GM19023 (cell line): ENCODE results near the gene SPCS3.
"Not testable (repeated sequence)": the region's sequence is repeated elsewhere in the genome, so short reads cannot be mapped to it uniquely, and the experiment has no call there.

Experiments used
- ATAC-seq: cut with Tn5 transposase; IDR thresholded peaks from one replicate; pipeline ENCODE4 v1.9.1; 2021; ENCODE audit warnings: mild to moderate bottlenecking, moderate library complexity; ENCODE audit not compliant: unreplicated experiment

SPCS3 gene

DNA sequence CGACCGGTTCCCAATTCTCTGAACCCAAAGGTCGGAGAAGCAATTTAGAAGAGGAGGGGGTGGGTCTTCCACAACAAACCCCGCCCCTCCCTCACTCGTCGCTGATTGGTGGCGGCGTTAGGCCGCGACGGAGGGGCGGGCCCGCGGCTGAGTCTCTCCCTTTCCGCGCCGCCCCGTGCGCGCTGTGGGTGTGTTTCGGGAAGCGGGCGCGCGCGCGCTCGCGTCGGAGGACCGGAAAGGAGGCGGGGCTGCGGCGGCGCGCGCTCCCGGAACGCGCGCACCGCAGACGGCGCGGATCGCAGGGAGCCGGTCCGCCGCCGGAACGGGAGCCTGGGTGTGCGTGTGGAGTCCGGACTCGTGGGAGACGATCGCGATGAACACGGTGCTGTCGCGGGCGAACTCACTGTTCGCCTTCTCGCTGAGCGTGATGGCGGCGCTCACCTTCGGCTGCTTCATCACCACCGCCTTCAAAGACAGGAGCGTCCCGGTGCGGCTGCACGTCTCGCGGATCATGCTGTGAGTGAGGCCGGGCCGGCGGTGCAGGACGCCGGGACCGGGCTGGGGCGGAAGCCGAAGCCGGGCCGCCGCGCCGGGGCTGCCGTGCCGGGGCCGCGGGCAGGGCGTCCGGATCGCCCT lies at the start of gene SPCS3:
Gene SPCS3 (plus strand): TSS at position 263 of the 636 bp plus-strand sequence. CDS start 111 bp downstream, at position 374.
- peak; percentile 91 for ATAC-seq

- ATAC-seq, result no peak
Measured at GRCh38 chr4:176270669-176271068, 49.1 kb upstream of the SPCS3 start.

- ATAC-seq, result no peak
Measured at GRCh38 chr4:176271749-176272148, 48.0 kb upstream of the SPCS3 start.

DNA sequence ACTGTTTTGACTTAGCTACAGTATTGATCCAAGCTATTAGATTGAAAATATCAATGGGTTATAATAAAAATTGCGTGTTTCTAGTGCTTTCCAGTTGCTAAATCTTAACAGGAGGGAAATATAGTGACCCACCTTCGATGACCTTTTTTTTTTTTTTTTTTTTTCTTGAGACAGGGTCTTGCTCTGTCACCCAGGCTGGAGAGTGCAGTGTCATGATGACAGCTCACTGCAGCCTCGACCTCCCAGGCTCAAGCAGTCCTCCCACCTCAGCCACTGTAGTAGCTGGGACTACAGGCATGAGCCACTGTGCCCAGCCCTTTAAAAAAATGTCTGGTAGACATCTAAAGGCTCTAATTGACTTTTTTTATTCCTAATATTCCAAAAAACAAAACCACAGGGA lies 47.0 kb upstream of the SPCS3 start:
- ATAC-seq, result no peak

DNA sequence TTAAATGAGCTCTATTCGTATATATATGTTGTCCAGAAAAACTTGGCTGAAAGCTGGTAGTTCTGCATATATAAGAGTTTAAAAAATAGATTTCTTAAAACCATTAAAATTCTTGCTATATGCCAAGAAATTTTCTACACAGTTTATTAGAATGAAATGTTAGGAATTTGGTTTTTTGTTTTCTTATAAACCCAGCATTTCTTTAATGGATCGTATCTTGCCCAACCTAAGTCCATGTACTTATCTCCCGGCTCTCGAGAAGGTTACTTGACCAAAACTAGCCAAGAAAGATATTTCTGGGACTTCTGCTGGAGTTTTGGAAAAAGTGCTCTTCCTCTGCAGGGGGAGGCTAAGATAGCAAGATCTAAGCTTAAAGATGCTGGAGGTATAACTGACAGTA lies 46.0 kb upstream of the SPCS3 start:
- no peak for ATAC-seq

GRCh38 chr4:176274441-176274840 lies 45.3 kb upstream of the SPCS3 start:
- no peak for ATAC-seq

DNA sequence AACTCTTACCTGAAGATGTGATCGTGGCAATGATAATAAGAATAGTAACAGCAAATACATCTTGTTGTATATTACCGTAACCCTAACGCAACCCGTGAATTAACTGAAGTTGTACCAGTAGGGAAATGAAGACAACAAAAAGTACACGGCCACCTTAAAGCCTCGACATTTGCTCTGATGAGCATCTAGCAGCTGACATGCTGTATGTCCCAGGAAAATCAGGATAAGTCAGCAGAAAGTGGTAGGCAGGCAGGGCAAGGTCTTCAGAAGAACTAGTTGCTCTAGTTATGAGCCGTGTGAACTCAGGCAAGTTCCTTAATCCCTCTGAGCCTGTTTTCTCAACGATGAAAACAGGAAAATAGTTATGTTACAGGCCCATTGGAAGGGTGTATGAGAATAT lies 43.1 kb upstream of the SPCS3 start:
- no peak for ATAC-seq

GRCh38 chr4:176277162-176277904 lies 42.4 kb upstream of the SPCS3 start:
- peak; percentile 85 for ATAC-seq

GRCh38 chr4:176279560-176279959 lies 40.2 kb upstream of the SPCS3 start:
- not testable (repeated sequence) for ATAC-seq

DNA sequence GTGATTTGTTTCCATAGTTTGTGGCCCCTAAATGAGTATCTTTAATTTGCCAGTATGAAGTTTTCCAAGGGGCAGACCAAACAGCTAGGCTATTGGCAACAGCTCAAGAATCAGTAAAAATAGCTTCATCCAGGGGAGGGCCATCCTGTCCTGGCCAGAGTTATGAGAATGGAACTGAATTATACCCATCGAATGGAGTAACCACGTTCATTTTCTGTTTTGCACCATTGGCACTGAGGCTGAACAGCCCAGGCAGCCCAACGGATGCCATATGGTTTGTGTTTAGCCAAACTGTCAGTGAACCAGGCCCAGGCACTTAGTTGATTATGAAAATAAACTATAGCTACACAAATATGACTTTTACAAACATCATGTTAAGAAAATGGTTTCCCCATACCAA lies 33.0 kb upstream of the SPCS3 start:
- ATAC-seq, result no peak

DNA sequence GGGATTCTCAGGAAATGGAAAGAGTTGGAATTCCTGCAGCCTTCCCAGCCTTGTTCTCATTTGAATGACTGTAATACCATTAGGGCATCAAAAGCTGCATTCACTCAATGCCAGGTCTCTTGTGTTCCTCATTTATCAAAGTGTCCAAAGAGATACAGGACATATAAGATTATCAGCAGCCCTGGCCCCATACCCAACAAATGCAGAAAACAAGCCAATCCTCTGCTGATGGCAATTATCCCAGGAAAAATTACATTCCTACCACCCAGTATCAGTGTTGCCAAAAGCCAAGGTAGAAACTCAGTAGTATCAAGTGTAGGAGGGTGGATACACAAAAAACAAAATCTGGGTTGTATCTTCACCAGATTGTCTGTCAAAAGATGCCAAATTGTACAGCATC lies 32.2 kb upstream of the SPCS3 start:
- ATAC-seq, result no peak

DNA sequence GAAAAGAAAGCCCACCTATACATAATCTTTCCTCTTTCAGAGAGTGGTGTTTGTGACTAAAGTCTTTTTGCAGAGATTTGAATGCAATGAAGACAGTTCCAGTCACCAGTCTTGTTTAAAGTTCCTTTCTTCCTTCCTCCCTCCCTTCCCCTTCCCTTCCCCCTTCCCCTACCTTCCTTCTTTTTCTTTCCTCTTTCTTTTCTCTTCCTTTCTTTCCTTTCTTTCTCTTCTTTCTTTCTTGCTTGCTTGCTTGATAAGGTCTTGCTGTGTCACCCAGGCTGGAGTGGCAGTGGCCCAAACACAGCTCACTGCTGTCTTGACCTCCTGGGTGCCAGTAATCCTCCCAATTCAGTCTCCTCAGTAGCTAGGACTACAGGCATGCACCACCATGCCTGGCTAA lies 31.7 kb upstream of the SPCS3 start:
- ATAC-seq, result no peak

DNA sequence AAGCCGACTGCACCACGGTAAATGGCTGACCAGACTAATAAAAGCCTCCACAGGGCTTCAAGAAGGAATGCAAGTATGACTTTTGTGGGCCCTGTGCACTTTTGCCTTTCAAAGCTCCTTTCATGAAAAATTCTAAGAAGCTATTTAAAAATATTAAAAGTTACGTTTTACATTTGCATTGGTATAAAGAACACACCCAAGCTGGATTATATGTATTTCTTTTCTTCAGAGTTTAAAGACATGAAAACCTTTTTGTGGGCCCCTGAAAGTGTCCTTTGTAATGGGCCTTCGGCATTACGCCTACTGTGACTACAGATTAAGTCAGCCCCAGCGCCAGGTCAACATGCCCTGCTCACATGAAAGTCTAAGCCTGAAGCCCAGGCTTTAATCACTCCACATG lies 30.2 kb upstream of the SPCS3 start:
- no peak for ATAC-seq

DNA sequence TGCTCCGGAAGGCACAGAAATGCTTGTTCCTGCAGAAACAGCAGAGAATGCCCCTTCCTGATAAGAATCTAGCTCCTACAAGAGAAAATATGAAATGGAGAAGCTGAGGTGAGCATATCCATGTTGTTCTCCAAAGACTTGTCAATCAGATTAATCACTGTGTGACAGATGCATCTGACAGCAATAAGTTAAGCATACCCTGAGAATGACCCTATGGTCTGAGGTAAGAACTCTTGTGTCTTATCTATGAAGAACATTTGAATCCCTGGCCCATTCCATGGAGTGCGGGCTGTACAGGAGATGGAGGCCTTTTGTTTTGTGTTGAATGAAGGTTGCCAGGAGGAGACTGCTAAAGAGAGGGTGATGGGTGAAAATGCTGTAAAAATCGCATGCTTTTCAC lies 29.2 kb upstream of the SPCS3 start:
- ATAC-seq, result no peak

GRCh38 chr4:176291748-176292147 lies 28.0 kb upstream of the SPCS3 start:
- ATAC-seq, result no peak

- ATAC-seq, result no peak
Measured at GRCh38 chr4:176292920-176293319, 26.8 kb upstream of the SPCS3 start.

GRCh38 chr4:176293660-176294059 lies 26.1 kb upstream of the SPCS3 start:
- no peak for ATAC-seq

DNA sequence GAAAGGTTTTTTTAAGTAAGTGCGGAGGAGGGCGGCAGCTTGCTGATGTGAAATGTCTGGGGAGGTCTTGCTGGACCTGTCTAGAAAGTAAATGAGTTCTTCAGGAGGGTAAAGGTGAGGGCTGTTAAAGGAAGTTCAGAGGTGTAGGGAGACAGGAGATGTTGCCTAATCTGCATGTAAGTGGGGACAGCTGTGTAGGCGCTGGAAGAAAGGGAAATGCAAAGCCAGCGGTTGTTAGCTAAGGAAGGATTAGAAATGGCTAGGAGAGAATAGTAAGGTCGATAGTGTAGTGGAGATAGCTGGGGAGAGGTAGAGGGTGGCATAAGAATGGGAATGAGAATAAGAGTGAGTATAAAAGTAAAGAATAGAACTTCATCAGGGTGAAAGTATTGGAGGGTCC lies 23.9 kb upstream of the SPCS3 start:
- ATAC-seq, result not testable (repeated sequence)

GRCh38 chr4:176298664-176299063 lies 21.1 kb upstream of the SPCS3 start:
- ATAC-seq, result no peak

DNA sequence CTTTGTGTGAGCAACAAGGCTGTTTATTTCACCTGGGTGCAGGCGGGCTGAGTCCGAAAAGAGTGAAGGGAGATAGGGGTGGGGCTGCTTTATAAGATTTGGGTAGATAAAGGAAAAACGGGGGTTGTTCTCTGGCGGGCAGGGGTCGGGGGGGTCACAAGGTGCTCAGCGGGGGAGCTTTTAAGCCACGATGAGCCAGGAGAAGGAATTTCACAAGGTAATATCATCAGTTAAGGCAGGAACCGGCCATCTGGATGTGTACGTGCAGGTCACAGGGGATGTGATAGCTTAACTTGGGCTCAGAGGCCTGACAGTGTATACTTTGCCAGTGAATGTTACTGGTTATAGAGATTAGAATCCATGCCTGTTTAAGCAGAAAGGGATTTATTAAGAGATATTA lies 19.7 kb upstream of the SPCS3 start:
- no peak for ATAC-seq

- ATAC-seq, result no peak
Measured at GRCh38 chr4:176300565-176300964, 19.2 kb upstream of the SPCS3 start.
